ENCODE results near the gene ENGASE.

DNA sequence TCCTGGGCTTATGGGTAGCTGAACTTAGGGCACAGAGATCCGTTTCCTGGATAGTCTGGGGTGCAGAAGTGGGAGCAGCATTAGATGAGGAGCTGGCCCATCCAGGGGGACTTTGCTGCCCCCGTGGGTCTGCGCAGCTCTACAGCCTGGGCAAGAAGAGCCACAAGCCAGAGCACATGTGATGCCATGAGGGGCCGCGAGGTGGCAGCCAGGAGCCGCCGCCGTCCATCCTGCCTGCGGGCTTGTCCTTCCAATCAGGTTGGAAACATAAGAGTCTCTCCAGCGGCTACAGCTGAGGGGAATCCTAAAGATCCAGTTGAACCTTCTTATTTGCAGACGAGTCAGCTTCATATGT, 28.8 kb upstream of the ENGASE start:
- TF ChIP-seq HDGF (IDR thresholded peaks at IDR 0.05; ENCODE audit: borderline replicate concordance) (no peak), FOXA1 (IDR thresholded peaks at IDR 0.05) (no peak), FOXM1 (IDR thresholded peaks at IDR 0.05; ENCODE audit: borderline replicate concordance) (no peak)
